VCaP (cell line): ENCODE results near the gene FAM149B1.

ENCODE experiments used
- H3K27ac ChIP-seq: fragments of 450-650 bp; 2 replicates; pipeline ENCODE4 v1.5.1; 2017
- TF ChIP-seq, protein P1 (sequence below): fragments of 450-650 bp; conservative IDR thresholded peaks from 2 replicates; pipeline ENCODE4 v1.5.1; 2017; ENCODE audit warnings: mild to moderate bottlenecking, moderate library complexity

The FAM149B1 gene

DNA sequence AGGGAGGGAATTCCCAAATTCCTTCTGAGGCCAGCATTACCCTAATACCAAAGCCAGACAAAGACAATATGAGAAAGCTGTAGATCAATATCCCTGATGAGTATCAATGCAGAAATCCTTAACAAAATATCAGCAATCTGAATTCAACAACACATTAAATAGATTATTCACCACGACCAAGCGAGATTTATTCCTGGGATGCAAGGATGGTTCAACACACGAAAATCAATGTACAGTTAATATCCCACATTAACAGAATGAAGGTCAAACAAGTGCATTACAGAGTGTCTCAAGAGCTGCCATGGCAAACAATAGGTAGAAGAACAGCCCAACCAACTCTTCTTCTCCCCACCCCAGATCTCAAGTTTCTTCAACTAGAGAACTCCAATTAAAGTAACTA, 6.3 kb upstream of the FAM149B1 start:
- TF ChIP-seq, protein P1, sequence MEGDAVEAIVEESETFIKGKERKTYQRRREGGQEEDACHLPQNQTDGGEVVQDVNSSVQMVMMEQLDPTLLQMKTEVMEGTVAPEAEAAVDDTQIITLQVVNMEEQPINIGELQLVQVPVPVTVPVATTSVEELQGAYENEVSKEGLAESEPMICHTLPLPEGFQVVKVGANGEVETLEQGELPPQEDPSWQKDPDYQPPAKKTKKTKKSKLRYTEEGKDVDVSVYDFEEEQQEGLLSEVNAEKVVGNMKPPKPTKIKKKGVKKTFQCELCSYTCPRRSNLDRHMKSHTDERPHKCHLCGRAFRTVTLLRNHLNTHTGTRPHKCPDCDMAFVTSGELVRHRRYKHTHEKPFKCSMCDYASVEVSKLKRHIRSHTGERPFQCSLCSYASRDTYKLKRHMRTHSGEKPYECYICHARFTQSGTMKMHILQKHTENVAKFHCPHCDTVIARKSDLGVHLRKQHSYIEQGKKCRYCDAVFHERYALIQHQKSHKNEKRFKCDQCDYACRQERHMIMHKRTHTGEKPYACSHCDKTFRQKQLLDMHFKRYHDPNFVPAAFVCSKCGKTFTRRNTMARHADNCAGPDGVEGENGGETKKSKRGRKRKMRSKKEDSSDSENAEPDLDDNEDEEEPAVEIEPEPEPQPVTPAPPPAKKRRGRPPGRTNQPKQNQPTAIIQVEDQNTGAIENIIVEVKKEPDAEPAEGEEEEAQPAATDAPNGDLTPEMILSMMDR, result no peak
- H3K27ac ChIP-seq, result no peak overlapping the region

GRCh38 chr10:73163096-73163495, 4.8 kb upstream of the FAM149B1 start:
- TF ChIP-seq, protein P1, result no peak
- H3K27ac ChIP-seq, result no peak overlapping the region

DNA sequence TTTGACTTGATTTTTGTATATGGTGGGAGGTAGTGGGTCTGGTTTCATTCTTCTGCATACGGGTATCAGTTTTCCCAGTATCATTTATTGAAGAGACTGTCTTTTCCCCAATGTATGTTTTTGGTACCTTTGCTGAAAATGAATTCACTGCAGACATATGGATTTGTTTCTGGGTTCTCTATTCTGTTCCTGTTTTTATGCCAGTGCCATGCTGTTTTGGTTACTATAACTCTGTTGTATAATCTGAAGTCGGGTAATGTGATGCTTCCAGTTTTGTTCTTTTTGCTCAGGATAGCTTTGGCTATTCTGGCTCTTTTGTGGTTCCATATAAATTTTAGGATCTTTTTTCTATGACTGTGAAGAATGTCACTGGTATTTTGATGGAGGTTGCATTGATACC, 947 bp upstream of the FAM149B1 start:
- TF ChIP-seq, protein P1, result no peak
- peak overlapping the region; percentile 89 for H3K27ac ChIP-seq

DNA sequence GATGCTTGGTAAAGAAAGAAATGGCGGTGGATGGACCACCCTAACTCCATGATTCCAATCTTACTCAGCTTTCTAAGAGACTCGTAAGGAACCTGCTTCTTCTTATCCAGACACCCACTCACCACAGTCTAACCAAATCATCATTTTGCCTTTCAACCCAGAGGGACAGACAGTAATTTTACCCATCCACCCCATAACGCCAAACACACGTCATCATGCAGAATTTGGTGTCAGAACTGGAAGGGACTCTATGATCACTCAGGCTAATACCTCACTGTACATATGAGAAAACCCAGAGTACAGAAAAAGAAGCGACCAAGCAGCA, 499 bp upstream of the FAM149B1 start:
- peak overlapping the region; percentile 89 for H3K27ac ChIP-seq

GRCh38 chr10:73168465-73168803, 515 bp downstream of the FAM149B1 start:
- H3K27ac ChIP-seq, result peak overlapping the region; percentile 89
- TF ChIP-seq, protein P1, result no peak

More for the DNA sequence above, 499 bp upstream of the FAM149B1 start:
- TF ChIP-seq, protein P1, result no peak

GRCh38 chr10:73169320-73169719, 1.4 kb downstream of the FAM149B1 start:
- TF ChIP-seq, protein P1, result no peak
- peak overlapping the region; percentile 89 for H3K27ac ChIP-seq

DNA sequence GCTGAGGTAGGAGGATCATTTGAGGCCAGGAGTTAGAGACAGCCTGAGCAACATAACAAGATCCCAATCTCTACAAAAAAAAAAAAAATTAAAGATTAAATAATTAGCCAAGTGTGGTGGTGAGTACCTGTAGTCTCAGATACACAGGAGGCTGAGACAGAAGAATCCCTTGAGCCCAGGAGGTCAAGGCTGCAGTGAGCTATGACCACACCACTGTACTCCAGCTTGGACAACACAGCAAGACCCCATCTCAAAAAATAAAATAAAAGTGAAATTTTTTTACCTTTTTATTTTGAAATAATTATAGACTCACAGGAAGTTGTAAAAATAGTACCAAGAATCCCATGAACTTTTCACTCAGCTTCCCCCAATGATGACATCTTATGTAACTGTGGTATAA, 4.9 kb downstream of the FAM149B1 start:
- H3K27ac ChIP-seq, result no peak overlapping the region
- TF ChIP-seq, protein P1, result no peak
